ENCODE measurements around the gene GBP1.
A peak's percentile ranks its signal among the peaks of the same experiment; 100 is the strongest.
"Not testable (repeated sequence)": the region's sequence is repeated elsewhere in the genome, so short reads cannot be mapped to it uniquely, and the experiment has no call there.

The GBP1 gene

DNA sequence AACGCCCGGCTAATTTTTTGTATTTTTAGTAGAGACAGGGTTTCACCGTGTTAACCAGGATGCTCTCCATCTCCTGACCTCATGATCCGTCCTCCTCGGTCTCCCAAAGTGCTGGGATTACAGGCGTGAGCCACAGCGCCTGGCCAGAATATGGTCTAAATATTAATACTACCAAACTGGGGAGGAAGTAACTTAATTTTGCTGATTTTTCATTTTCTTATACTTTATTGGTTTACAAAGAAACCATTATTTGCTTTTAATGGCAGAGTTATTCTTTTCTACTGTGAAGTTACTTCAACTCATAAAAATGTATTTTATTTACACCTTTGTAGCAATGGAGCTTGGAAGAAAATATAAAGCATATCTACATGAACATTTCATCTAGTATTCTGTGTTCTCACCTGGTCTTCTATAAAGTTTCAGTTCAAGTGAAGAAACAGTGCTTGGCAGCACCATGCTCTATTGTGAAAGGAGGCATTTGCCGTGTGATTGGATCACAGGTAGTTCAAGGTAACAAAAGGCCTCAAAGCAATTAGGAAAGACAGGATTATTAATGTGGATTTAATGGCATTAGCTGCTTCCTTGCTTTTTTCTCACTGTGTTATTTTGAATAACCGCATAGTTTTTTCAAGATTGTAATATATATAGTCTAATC is 13.6 kb downstream of the GBP1 start:
- DNase-seq, result no peak

GRCh38 chr1:89050649-89051033 is 14.4 kb downstream of the GBP1 start:
- DNase-seq, result no peak

DNA sequence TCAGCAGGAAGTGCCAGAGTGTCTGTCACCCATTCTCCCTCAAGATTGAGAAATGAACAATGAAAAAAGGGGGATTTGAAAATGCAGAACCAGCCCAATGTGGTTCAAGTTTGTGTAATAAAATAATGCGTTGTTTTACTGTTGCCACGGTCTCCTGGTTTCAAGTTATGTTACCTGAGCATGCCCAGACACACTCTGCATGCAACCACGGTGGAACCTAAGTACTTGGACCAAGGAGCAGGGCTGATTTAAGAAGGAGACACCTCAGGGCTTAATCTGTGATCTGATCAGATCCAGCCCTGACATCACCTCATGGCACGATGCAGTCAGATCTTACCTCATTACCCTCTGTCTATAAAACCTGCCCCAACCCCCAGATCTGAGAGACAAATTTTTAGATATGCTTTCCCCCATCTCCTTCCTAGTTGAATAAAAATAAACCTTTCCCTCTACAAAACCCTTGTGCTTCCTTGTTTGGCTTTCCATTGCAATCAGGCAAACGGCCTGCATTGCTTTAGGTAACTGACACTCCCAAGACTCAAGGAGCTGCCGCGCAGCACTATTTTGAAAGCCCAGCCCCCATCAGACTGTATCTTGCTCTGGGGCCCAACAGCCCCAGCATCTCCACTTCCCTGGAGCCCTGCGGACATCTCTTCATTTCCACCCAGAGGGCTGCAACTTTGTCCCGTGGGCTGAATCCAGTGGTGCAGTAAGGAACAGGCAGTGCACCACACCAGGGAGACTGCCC is 14.9 kb downstream of the GBP1 start:
- DNase-seq, result not testable (repeated sequence)

DNA sequence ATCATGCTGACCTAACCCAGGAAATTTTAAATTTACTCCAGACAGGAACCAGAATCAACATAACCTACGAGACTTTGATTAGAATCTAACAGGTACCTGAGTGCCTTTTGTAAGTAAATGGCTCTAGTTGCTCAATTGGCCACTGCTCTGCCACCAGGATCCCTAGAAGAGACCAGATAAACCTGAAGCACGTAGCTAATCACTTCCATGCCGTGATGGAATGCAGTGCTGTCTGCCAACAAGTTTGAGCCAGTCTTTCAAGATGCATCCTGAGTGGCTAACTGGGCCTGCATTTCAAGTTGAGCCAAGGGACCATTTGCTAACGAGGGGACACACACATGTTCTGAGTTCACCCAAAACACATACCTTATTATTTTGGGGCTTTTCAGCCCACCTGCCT is 15.8 kb downstream of the GBP1 start:
- not testable (repeated sequence) for DNase-seq

- DNase-seq, result no peak
These were observed 17.3 kb downstream of the GBP1 start for GRCh38 chr1:89047734-89048133.

DNA sequence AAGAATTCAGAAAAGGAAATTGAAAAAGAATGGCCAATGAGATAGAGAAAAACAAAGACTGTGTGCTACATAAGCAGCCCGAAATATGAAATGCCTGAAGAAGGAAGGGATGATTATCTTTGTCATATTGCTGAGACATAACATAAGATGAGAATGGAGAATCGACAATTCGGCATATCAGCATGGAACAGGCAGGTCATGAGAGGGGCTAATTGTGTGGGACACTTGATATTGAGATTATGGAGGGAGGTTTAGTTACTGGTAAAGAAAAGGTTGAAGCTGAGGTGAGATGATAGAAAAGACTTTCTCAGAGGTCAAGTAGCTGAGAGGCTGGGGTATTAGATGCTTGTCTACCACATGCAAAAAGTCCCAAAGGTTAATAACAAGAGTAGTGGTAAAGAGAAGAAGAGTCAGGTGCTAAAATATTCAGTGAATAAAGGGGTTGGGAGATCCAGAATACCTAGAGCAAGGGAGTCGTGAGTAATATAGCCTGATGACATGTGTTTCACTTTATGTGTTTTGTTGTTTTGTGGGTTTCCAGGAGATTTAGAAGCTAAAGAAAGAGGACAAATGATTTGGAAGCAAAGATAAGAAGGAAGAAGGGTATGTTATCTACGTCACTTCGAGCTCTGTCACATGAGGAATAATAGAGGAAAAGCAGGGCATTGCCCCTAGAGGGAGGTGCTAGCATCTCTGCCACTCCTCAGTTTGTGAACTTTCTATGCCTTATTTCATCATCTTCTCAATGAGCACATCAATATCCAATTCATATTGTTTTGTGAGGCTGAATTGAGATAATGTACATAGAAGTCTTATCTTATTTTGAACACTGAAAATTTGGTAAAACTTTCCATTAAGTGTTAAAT is 18.5 kb downstream of the GBP1 start:
- peak; percentile 46 for DNase-seq

- no peak for DNase-seq
These were observed 19.9 kb downstream of the GBP1 start for GRCh38 chr1:89044970-89045721.

GRCh38 chr1:89043940-89044339 is 21.1 kb downstream of the GBP1 start:
- DNase-seq, result no peak

- no peak for DNase-seq
These were observed 22.5 kb downstream of the GBP1 start for GRCh38 chr1:89042491-89042890.

DNA sequence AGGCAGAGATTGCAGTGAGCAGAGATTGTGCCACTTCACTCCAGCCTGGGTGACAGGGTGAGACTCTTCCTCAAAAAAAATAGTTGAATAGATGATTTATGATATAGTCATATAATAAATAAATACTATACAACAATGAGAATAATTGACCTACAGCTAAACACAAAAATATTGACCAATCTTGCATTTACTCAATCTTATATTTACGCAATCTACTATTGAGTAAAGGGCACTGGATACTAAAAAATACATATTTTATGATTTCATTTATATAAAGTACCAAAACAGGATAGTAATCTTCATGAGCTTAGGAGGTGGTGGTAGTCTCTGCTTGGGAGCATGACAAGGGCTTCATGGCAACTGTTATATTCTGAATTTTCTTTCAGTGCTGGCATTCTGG is 23.3 kb downstream of the GBP1 start:
- no peak for DNase-seq

- DNase-seq, result no peak
These were observed 23.8 kb downstream of the GBP1 start for GRCh38 chr1:89041119-89041641.

DNA sequence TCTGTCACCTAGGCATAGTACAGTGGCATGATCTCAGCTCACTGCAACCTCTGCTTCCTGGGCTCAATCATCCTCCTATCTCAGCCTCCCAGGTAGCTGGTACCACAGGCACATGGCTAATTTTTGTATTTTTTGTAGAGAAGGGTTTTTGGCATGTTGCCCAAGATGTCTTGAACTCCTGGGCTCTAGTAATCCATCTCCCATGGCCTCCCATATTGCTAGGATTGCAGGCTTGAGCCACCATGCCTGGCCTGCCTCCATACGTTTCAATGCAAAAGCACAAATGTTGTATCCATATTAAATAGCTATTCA is 24.7 kb downstream of the GBP1 start:
- DNase-seq, result no peak

DNA sequence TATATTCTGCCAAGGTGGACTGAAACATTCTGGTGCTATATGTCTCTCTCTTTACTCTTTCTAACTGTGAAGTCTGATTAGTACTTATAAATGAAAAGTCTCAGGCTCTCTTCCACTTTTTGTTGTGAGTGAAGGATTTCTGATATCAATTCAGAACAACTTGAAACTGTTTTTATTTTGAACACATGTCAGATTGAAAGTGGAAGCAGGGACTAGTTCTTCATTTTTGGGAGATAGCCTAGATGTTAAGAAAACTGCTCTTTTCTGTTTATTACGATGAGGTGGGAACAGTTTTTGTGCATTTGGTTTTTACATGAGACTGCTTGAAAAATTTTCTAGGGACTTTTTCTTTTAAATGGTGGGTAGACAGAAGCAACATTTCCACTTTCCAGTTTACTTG is 27.8 kb downstream of the GBP1 start:
- DNase-seq, result no peak

DNA sequence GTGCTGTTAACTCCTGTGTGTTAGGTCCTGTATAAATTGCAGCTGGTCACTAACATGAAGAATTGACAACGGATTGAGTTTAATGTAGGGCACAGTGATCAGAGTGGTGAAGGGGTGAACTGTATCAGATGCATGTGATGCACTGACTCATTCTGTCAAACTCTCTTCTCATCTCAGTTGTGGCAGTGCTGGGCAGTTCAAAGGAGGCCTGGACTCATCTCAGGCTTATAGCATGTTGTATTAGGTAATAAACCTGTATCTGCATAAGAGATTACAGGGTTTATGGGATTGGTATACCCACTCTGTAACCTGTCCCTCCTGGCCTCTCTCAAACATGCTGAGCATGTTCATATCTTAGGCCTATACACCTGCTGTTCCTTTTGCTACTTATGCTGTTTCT is 29.9 kb downstream of the GBP1 start:
- no peak for DNase-seq

- not testable (repeated sequence) for DNase-seq
These were observed 31.0 kb downstream of the GBP1 start for GRCh38 chr1:89034004-89034403.

- DNase-seq, result not testable (repeated sequence)
These were observed 36.0 kb downstream of the GBP1 start for GRCh38 chr1:89029051-89029450.

- DNase-seq, result no peak
These were observed 39.1 kb downstream of the GBP1 start for GRCh38 chr1:89025928-89026327.

GRCh38 chr1:89023026-89023425 is 42.0 kb downstream of the GBP1 start:
- no peak for DNase-seq

DNA sequence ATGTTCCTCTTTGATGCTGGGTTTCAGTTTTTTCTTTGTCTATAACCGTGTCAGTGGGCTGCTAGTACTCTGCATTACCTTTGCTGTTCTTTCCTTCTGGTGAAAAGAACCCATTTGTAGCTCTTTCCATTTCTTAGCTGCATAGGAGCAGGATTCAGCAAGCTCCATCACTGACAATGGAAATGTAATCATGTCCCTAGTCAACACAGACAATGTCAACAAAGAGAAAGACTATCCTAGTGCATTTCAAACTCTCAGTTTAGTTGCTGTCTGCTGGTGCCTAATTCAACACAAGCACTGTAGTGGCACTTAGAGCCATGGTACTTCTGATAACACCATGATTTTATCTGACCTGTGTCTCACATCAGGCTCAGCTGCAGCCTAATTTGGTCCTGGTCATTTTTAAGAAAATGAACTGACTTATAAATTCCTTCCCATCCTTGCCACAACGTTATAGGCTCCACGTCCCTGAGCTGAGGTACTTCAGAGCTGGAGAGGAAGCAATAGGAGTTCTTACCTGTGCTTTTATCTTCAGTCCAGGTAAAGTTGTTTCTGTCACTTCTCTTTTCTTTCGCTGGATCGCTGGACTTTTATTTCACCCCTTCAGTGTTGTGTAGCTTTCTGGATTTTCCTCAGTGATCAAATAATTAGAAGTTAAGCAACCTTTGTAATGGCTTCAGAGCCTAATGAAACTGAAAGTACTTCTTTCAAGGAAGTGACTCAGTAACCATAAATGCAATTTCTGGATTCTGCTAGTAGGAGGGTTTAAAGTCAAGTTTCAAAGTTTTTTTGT is 42.6 kb downstream of the GBP1 start, which contains the start of gene GBP3:
GBP3 (minus strand) TSS at position 700 of the 793 bp plus-strand sequence. CDS start 2,145 bp downstream, outside the sequence.
- no peak for DNase-seq

DNA sequence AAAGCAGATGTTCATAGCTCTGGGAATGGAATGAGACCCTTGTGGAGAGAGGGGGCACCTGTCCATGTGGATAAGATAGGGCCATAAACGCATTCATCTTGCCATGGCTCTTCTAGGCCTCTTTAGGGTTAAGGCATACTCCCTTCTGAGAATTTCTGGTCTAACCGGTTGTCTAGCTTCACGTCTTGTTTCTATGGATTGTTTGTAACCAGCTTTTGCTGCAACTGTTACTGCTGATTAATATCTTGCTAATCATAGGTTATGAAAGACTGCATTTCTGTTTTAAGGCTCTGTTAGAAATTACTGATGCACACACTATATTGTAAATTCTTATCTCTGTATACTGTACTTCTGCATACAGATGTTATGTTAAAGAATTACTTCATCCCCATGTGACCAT is 46.7 kb downstream of the GBP1 start:
- DNase-seq, result not testable (repeated sequence)

DNA sequence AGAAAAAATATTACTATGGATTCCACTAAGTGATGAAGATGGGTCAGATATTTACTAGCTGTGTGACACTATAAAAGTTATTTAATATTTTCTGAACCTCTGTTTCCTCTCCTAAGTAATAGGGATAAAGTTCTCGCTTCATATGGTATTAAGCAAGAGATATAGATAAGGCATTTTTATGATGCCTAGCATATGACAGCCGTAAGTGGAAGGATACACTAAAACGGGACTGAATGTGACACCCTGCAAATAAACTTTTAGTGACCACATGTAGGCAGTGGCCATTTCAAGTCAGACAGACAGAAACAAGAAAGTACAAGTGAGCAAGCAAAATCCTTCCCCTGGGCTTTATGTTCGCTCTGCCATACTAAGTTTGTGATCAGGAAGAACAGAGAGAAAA is 56.5 kb downstream of the GBP1 start:
- no peak for DNase-seq

Data from stimulated activated CD4-positive, alpha-beta T cell treated with anti-CD3 and anti-CD28 coated beads, Interleukin-4, amount 100 ng/mL, for 24 hours (primary cell).